Measurements from ENCODE around the gene UNC50.
A peak's percentile ranks its signal among the peaks of the same experiment; 100 is the strongest.

UNC50 gene

DNA sequence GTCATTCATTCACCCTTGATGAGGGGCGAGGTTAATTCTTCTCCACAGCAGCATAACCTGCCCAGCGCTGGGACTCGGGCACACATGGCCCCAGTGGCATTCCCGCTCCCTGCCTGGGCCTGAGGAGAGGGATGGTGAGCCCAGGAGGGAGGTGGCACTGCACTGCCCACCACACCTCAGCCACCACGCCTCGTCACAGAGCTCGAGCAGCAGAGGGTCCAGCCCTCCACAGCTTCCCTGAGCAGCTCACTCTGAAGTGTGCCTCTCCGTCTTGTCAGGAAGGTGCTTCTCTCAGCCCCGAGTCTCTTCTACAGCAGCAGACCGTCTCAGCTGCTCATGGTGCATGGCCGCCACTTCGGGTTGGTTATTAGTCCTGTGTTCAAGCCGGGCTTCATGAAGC, 35.0 kb upstream of the UNC50 start:
- Histone ChIP-seq H3K27ac (ENCODE audit: low read depth in 2 of 2, low read length in 2 of 2) (no peak overlapping the region), H3K4me1 (ENCODE audit: control insufficient read depth in 2 of 2, insufficient read depth in 2 of 2, low read length in 2 of 2) (no peaks in the 10 kb centered on the region), H3K36me3 (ENCODE audit: control insufficient read depth in 2 of 2, insufficient read depth in 2 of 2, low read length in 2 of 2) (peaks cover 11 to 64% of the 10 kb centered on the region in 2 donors)

DNA sequence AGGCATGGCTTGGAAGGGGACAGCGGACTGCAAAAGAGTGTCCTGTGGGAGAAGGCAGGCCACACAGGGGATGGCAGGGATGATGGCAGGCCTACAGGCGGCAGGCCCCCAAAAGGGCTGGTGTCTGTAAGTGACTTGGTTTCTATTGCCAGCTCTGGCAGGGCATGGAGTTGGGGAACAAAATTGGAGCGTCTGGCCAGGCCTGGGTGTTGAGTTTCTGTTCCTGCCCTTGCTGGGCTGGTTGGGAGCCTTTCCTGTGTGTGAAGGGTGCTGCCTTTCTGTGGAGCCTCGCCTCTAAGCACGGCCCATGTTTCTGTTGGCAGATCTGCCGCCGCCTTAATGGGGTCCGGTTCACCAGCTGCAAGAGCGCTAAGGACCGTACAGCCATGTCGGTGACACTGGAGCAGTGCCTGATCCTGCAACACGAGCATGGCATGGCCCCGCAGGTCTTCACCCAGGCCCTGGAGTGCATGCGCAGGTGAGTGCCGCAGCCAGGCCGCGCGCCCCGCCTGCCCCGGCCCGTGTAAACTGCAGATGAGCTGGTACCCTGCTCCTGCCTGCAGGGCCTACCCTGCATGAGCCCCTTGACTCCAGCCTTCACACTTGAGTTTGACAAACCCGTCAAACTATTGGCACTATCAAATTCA, 31.6 kb upstream of the UNC50 start:
- H3K9ac ChIP-seq (ENCODE audit: low read depth in 1 of 2, low read length in 2 of 2): no peak overlapping the region
- peaks cover 10 to 53% of the 10 kb centered on the region in 2 donors for H3K36me3 ChIP-seq (ENCODE audit: control insufficient read depth in 2 of 2, insufficient read depth in 2 of 2, low read length in 2 of 2)
- H3K27me3 ChIP-seq (ENCODE audit: control insufficient read depth in 2 of 2, insufficient read depth in 2 of 2, low read length in 2 of 2): no peaks in the 10 kb centered on the region
- no peak overlapping the region for H3K4me3 ChIP-seq (ENCODE audit: low read length in 2 of 2)
- no peaks in the 10 kb centered on the region for H3K9me3 ChIP-seq (ENCODE audit: control insufficient read depth in 2 of 2, low read length in 2 of 2)
- H3K4me1 ChIP-seq (ENCODE audit: control insufficient read depth in 2 of 2, insufficient read depth in 2 of 2, low read length in 2 of 2): no peaks in the 10 kb centered on the region
- H3K27ac ChIP-seq (ENCODE audit: low read depth in 2 of 2, low read length in 2 of 2): no peak overlapping the region

More for the DNA sequence above, 35.0 kb upstream of the UNC50 start:
- Histone ChIP-seq H3K27me3 (ENCODE audit: control insufficient read depth in 2 of 2, insufficient read depth in 2 of 2, low read length in 2 of 2) (no peaks in the 10 kb centered on the region), H3K9me3 (ENCODE audit: control insufficient read depth in 2 of 2, low read length in 2 of 2) (no peaks in the 10 kb centered on the region), H3K4me3 (ENCODE audit: low read length in 2 of 2) (no peak overlapping the region), H3K9ac (ENCODE audit: low read depth in 1 of 2, low read length in 2 of 2) (no peak overlapping the region)

GRCh38 chr2:98577313-98577712, 31.1 kb upstream of the UNC50 start:
- H3K9me3 ChIP-seq (ENCODE audit: control insufficient read depth in 2 of 2, low read length in 2 of 2): no peaks in the 10 kb centered on the region
- no peaks in the 10 kb centered on the region for H3K27me3 ChIP-seq (ENCODE audit: control insufficient read depth in 2 of 2, insufficient read depth in 2 of 2, low read length in 2 of 2)
- H3K4me1 ChIP-seq (ENCODE audit: control insufficient read depth in 2 of 2, insufficient read depth in 2 of 2, low read length in 2 of 2): no peaks in the 10 kb centered on the region
- H3K9ac ChIP-seq (ENCODE audit: low read depth in 1 of 2, low read length in 2 of 2): no peak overlapping the region
- no peak overlapping the region for H3K4me3 ChIP-seq (ENCODE audit: low read length in 2 of 2)
- H3K36me3 ChIP-seq (ENCODE audit: control insufficient read depth in 2 of 2, insufficient read depth in 2 of 2, low read length in 2 of 2): peaks cover 13 to 56% of the 10 kb centered on the region in 2 donors
- H3K27ac ChIP-seq (ENCODE audit: low read depth in 2 of 2, low read length in 2 of 2): no peak overlapping the region

DNA sequence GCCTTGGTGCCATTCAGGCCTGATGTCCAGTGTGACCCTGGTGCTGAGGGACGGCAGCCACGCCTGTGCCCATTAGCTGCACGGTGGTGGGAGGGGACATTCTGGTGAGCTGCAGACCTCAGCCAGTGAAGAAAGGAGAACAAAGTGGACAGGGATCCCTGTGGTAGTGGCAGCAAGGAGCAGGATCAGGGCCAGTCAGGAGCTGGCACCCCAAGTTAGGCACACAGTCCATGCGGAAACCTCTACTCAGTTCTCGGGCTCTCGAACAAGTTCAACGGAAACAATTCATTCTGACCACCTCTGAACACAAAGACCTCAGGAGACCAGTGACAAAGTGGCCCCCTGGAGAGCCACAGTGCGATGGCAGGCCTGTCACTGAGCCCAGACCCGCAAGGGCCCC, 30.2 kb upstream of the UNC50 start:
- no peak overlapping the region for H3K9ac ChIP-seq (ENCODE audit: low read depth in 1 of 2, low read length in 2 of 2)
- H3K27ac ChIP-seq (ENCODE audit: low read depth in 2 of 2, low read length in 2 of 2): no peak overlapping the region
- H3K27me3 ChIP-seq (ENCODE audit: control insufficient read depth in 2 of 2, insufficient read depth in 2 of 2, low read length in 2 of 2): no peaks in the 10 kb centered on the region
- H3K4me1 ChIP-seq (ENCODE audit: control insufficient read depth in 2 of 2, insufficient read depth in 2 of 2, low read length in 2 of 2): peaks cover 0 to 2% of the 10 kb centered on the region in 2 donors
- H3K36me3 ChIP-seq (ENCODE audit: control insufficient read depth in 2 of 2, insufficient read depth in 2 of 2, low read length in 2 of 2): peaks cover 16 to 56% of the 10 kb centered on the region in 2 donors
- no peak overlapping the region for H3K4me3 ChIP-seq (ENCODE audit: low read length in 2 of 2)
- no peaks in the 10 kb centered on the region for H3K9me3 ChIP-seq (ENCODE audit: control insufficient read depth in 2 of 2, low read length in 2 of 2)

DNA sequence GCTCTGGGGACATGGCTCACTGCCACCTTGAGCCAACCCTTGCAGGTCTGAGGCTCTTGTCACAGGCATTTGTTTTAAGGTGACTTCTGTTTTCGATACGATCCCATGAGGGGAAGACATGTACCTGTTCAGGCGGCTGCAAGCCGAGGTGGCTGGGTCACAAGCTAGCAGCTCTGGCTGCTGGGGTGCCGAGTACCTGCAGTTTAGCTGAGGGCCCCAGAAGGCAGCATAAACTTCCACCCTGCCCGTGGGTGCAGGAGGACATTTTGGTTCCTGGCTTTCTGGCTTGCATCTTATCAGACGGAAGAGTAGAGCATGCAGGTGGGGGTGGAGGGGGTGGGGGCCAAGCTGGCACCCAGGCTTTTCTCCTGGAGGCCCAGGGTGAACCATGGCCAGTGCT, 28.5 kb upstream of the UNC50 start:
- Histone ChIP-seq H3K36me3 (ENCODE audit: control insufficient read depth in 2 of 2, insufficient read depth in 2 of 2, low read length in 2 of 2) (peaks cover 16 to 55% of the 10 kb centered on the region in 2 donors), H3K9me3 (ENCODE audit: control insufficient read depth in 2 of 2, low read length in 2 of 2) (no peaks in the 10 kb centered on the region), H3K4me3 (ENCODE audit: low read length in 2 of 2) (no peak overlapping the region), H3K9ac (ENCODE audit: low read depth in 1 of 2, low read length in 2 of 2) (no peak overlapping the region), H3K27ac (ENCODE audit: low read depth in 2 of 2, low read length in 2 of 2) (no peak overlapping the region), H3K27me3 (ENCODE audit: control insufficient read depth in 2 of 2, insufficient read depth in 2 of 2, low read length in 2 of 2) (no peaks in the 10 kb centered on the region), H3K4me1 (ENCODE audit: control insufficient read depth in 2 of 2, insufficient read depth in 2 of 2, low read length in 2 of 2) (peaks cover 11 to 14% of the 10 kb centered on the region in 2 donors)

DNA sequence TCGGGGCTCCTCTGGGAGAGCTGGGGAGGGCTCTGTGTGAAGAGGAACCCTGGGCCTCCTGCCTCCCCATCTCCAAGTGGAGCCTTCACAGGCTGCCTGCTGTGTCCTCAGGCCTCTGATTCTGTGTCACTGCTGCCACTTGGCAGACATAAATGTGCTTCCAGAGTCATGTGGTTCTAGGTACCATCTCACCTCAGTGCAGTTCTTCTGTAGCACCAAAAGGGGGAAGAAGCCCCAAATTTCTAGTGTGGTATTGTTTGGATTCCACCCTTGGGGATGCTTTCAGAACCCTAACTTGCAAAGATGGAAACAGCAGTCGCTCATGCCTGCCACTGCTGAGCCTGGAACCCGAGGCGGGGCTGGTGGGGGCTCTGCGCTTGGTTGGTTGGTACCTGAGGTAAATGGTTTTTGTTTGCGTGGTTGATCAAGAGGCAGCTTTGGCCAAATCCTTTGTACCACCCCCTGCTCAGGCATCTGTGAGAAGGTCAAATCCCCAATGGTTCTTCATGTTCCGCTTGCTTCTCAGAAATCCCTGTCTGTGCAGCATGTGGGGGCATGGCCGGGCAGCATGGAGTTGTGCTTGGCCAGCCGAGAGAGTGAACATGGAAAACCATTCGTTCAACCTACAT, 27.6 kb upstream of the UNC50 start:
- H3K27me3 ChIP-seq (ENCODE audit: control insufficient read depth in 2 of 2, insufficient read depth in 2 of 2, low read length in 2 of 2): no peaks in the 10 kb centered on the region

DNA sequence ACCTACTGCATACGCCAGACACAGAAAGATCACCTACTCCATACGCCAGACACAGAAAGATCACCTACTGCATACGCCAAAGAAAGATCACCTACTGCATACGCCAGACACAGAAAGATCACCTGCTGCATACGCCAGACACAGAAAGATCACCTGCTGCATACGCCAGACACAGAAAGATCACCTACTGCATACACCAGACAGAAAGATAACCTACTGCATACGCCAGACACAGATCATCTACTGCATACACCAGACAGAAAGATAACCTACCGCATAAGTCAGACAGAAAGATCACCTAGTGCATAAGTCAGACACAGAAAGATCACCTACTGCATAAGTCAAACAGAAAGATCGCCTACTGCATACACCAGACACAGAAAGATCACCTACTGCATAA, 25.9 kb upstream of the UNC50 start:
- no peak overlapping the region for H3K9ac ChIP-seq (ENCODE audit: low read depth in 1 of 2, low read length in 2 of 2)
- H3K27ac ChIP-seq (ENCODE audit: low read depth in 2 of 2, low read length in 2 of 2): no peak overlapping the region
- H3K9me3 ChIP-seq (ENCODE audit: control insufficient read depth in 2 of 2, low read length in 2 of 2): no peaks in the 10 kb centered on the region
- H3K4me3 ChIP-seq (ENCODE audit: low read length in 2 of 2): no peak overlapping the region
- peaks cover 15 to 38% of the 10 kb centered on the region in 2 donors for H3K36me3 ChIP-seq (ENCODE audit: control insufficient read depth in 2 of 2, insufficient read depth in 2 of 2, low read length in 2 of 2)
- H3K27me3 ChIP-seq (ENCODE audit: control insufficient read depth in 2 of 2, insufficient read depth in 2 of 2, low read length in 2 of 2): no peaks in the 10 kb centered on the region
- H3K4me1 ChIP-seq (ENCODE audit: control insufficient read depth in 2 of 2, insufficient read depth in 2 of 2, low read length in 2 of 2): peaks cover 11 to 14% of the 10 kb centered on the region in 2 donors

More for the DNA sequence above, 27.6 kb upstream of the UNC50 start:
- Histone ChIP-seq H3K9me3 (ENCODE audit: control insufficient read depth in 2 of 2, low read length in 2 of 2) (no peaks in the 10 kb centered on the region), H3K27ac (ENCODE audit: low read depth in 2 of 2, low read length in 2 of 2) (no peak overlapping the region), H3K4me1 (ENCODE audit: control insufficient read depth in 2 of 2, insufficient read depth in 2 of 2, low read length in 2 of 2) (peaks cover 11 to 14% of the 10 kb centered on the region in 2 donors), H3K4me3 (ENCODE audit: low read length in 2 of 2) (no peak overlapping the region), H3K9ac (ENCODE audit: low read depth in 1 of 2, low read length in 2 of 2) (no peak overlapping the region), H3K36me3 (ENCODE audit: control insufficient read depth in 2 of 2, insufficient read depth in 2 of 2, low read length in 2 of 2) (peaks cover 18 to 50% of the 10 kb centered on the region in 2 donors)

GRCh38 chr2:98583276-98583675, 25.1 kb upstream of the UNC50 start:
- no peaks in the 10 kb centered on the region for H3K27me3 ChIP-seq (ENCODE audit: control insufficient read depth in 2 of 2, insufficient read depth in 2 of 2, low read length in 2 of 2)
- peaks cover 17 to 36% of the 10 kb centered on the region in 2 donors for H3K36me3 ChIP-seq (ENCODE audit: control insufficient read depth in 2 of 2, insufficient read depth in 2 of 2, low read length in 2 of 2)
- H3K9me3 ChIP-seq (ENCODE audit: control insufficient read depth in 2 of 2, low read length in 2 of 2): no peaks in the 10 kb centered on the region
- H3K27ac ChIP-seq (ENCODE audit: low read depth in 2 of 2, low read length in 2 of 2): no peak overlapping the region
- H3K9ac ChIP-seq (ENCODE audit: low read depth in 1 of 2, low read length in 2 of 2): no peak overlapping the region
- H3K4me1 ChIP-seq (ENCODE audit: control insufficient read depth in 2 of 2, insufficient read depth in 2 of 2, low read length in 2 of 2): peaks cover 11 to 14% of the 10 kb centered on the region in 2 donors
- H3K4me3 ChIP-seq (ENCODE audit: low read length in 2 of 2): no peak overlapping the region

- Histone ChIP-seq H3K4me3 (ENCODE audit: low read length in 2 of 2) (peak overlapping the region in 1 of 2 donors; percentile 38), H3K36me3 (ENCODE audit: control insufficient read depth in 2 of 2, insufficient read depth in 2 of 2, low read length in 2 of 2) (peaks cover 20 to 36% of the 10 kb centered on the region in 2 donors), H3K27ac (ENCODE audit: low read depth in 2 of 2, low read length in 2 of 2) (peak overlapping the region; percentile 43 to 45), H3K9me3 (ENCODE audit: control insufficient read depth in 2 of 2, low read length in 2 of 2) (no peaks in the 10 kb centered on the region), H3K4me1 (ENCODE audit: control insufficient read depth in 2 of 2, insufficient read depth in 2 of 2, low read length in 2 of 2) (peaks cover 11 to 14% of the 10 kb centered on the region in 2 donors), H3K9ac (ENCODE audit: low read depth in 1 of 2, low read length in 2 of 2) (no peak overlapping the region), H3K27me3 (ENCODE audit: control insufficient read depth in 2 of 2, insufficient read depth in 2 of 2, low read length in 2 of 2) (no peaks in the 10 kb centered on the region)
These were observed 24.4 kb upstream of the UNC50 start for GRCh38 chr2:98583816-98584618.

GRCh38 chr2:98585386-98585785, 23.0 kb upstream of the UNC50 start:
- no peak overlapping the region for H3K9ac ChIP-seq (ENCODE audit: low read depth in 1 of 2, low read length in 2 of 2)
- H3K9me3 ChIP-seq (ENCODE audit: control insufficient read depth in 2 of 2, low read length in 2 of 2): no peaks in the 10 kb centered on the region
- peaks cover 24 to 33% of the 10 kb centered on the region in 2 donors for H3K36me3 ChIP-seq (ENCODE audit: control insufficient read depth in 2 of 2, insufficient read depth in 2 of 2, low read length in 2 of 2)
- no peaks in the 10 kb centered on the region for H3K27me3 ChIP-seq (ENCODE audit: control insufficient read depth in 2 of 2, insufficient read depth in 2 of 2, low read length in 2 of 2)
- H3K4me1 ChIP-seq (ENCODE audit: control insufficient read depth in 2 of 2, insufficient read depth in 2 of 2, low read length in 2 of 2): peaks cover 11 to 14% of the 10 kb centered on the region in 2 donors
- no peak overlapping the region for H3K27ac ChIP-seq (ENCODE audit: low read depth in 2 of 2, low read length in 2 of 2)
- no peak overlapping the region for H3K4me3 ChIP-seq (ENCODE audit: low read length in 2 of 2)

All from mucosa of rectum (tissue), 2 donors.